IMR-90 (cell line): ENCODE measurements around the gene PITX3. TPM values are rescaled to one million over a fixed set of nuclear protein-coding genes. Genes with fewer than 3 reads are reported as not detected.

Experiments
- ATAC-seq: fragments of 200-7000 bp; cut with Tn5 transposase; 2 replicates; pipeline ENCODE4 v1.9.1; 2020; ENCODE audit warnings: low read depth, mild to moderate bottlenecking, moderate library complexity
- BruUV-seq: library from RNA; stranded (reverse); fragments of 400-500 nt; replicated peaks from 2 replicates; lab custom pipeline; 2021; lab: Mats Ljungman, UMichigan
- CTCF ChIA-PET: fragments of 300-600 bp; formaldehyde crosslinking; extraction: SDS; loops from one replicate; lab custom pipeline; 2021; ENCODE audit warnings: antibody characterized with exemption; lab: Yijun Ruan, JAX
- POLR2A ChIA-PET: fragments of 300-600 bp; sonication (Branson Sonifier 250); formaldehyde crosslinking; loops from one replicate; lab custom pipeline; 2022; ENCODE audit warnings: antibody characterized with exemption; ENCODE audit not compliant: unreplicated experiment; lab: Charles Lee
- DNase-seq: peaks from one replicate; pipeline ENCODE4 v3.0.0; 2013
- H2AFZ ChIP-seq: replicated peaks from 2 replicates; pipeline ENCODE3; 2013; ENCODE audit warnings: low read length, mild to moderate bottlenecking; ENCODE audit not compliant: poor library complexity
- H2AK5ac ChIP-seq: 2 replicates; pipeline ENCODE4 v1.6.1; 2013; ENCODE audit warnings: low read depth, low read length, inconsistent platforms
- H2AK9ac ChIP-seq: replicated peaks from 2 replicates; pipeline ENCODE3; 2013; ENCODE audit warnings: mild to moderate bottlenecking, low read depth, low read length, moderate library complexity; ENCODE audit not compliant: poor library complexity
- H2BK120ac ChIP-seq: 2 replicates; pipeline ENCODE4 v1.6.1; 2013; ENCODE audit warnings: low read depth, low read length, inconsistent platforms
- H2BK15ac ChIP-seq: 3 replicates; pipeline ENCODE4 v1.6.1; 2013; ENCODE audit warnings: low read depth, low read length, inconsistent platforms
- H2BK20ac ChIP-seq: 2 replicates; pipeline ENCODE4 v1.6.1; 2013; ENCODE audit warnings: low read depth, mild to moderate bottlenecking, inconsistent platforms, low read length, moderate library complexity
- H2BK5ac ChIP-seq: 2 replicates; pipeline ENCODE4 v1.6.1; 2013; ENCODE audit warnings: mild to moderate bottlenecking, low read depth, low read length, inconsistent platforms; ENCODE audit not compliant: poor library complexity, severe bottlenecking
- H3K14ac ChIP-seq: replicated peaks from 2 replicates; pipeline ENCODE4 v1.6.1; 2013; ENCODE audit warnings: low read depth, low read length, inconsistent platforms
- H3K18ac ChIP-seq: 2 replicates; pipeline ENCODE4 v1.6.1; 2013; ENCODE audit warnings: low read depth, low read length, control low read depth
- H3K23ac ChIP-seq: 2 replicates; pipeline ENCODE4 v1.6.1; 2013; ENCODE audit warnings: low read depth, low read length, inconsistent platforms
- H3K27ac ChIP-seq: 2 replicates; pipeline ENCODE4 v1.5.1; 2013; ENCODE audit warnings: mild to moderate bottlenecking, control low read depth, low read length; ENCODE audit not compliant: insufficient read depth
- H3K27me3 ChIP-seq: 2 replicates; pipeline ENCODE4 v1.6.1; 2013; ENCODE audit warnings: low read length; ENCODE audit not compliant: control insufficient read depth, insufficient read depth
- H3K36me3 ChIP-seq: 2 replicates; pipeline ENCODE4 v1.6.1; 2013; ENCODE audit warnings: low read length, mixed read lengths; ENCODE audit not compliant: control insufficient read depth, insufficient read depth
- H3K4ac ChIP-seq: 2 replicates; pipeline ENCODE4 v1.6.1; 2013; ENCODE audit warnings: low read depth, low read length, inconsistent platforms
- H3K4me1 ChIP-seq: 2 replicates; pipeline ENCODE4 v1.6.1; 2013; ENCODE audit warnings: low read length, mixed read lengths; ENCODE audit not compliant: control insufficient read depth, insufficient read depth
- H3K4me2 ChIP-seq: 2 replicates; pipeline ENCODE4 v1.6.1; 2013; ENCODE audit warnings: low read depth, mild to moderate bottlenecking, control low read depth, low read length, moderate library complexity
- H3K4me3 ChIP-seq: 2 replicates; pipeline ENCODE4 v1.5.1; 2013; ENCODE audit warnings: low read depth, mild to moderate bottlenecking, control low read depth, low read length, moderate library complexity; ENCODE audit not compliant: insufficient read depth
- H3K56ac ChIP-seq: 2 replicates; pipeline ENCODE4 v1.6.1; 2013; ENCODE audit warnings: low read length, inconsistent platforms; ENCODE audit not compliant: insufficient read depth; ENCODE audit errors: extremely low read depth
- H3K79me1 ChIP-seq, 2 experiments: 2 replicates each; pipeline ENCODE4 v1.6.1; 2013; ENCODE audit warnings: low read length in 2 of 2, inconsistent platforms in 1 of 2, low read depth in 1 of 2
- H3K9ac ChIP-seq: 2 replicates; pipeline ENCODE4 v1.6.1; 2013; ENCODE audit warnings: low read depth, low read length, control low read depth
- H3K9me1 ChIP-seq: 2 replicates; pipeline ENCODE4 v1.6.1; 2013; ENCODE audit warnings: low read length, inconsistent platforms; ENCODE audit not compliant: insufficient read depth
- H3K9me3 ChIP-seq: 2 replicates; pipeline ENCODE4 v1.6.1; 2013; ENCODE audit warnings: low read length; ENCODE audit not compliant: control insufficient read depth, insufficient read depth
- H4K20me1 ChIP-seq: 2 replicates; pipeline ENCODE4 v1.6.1; 2013; ENCODE audit warnings: low read length, inconsistent platforms; ENCODE audit not compliant: insufficient read depth
- H4K5ac ChIP-seq: 2 replicates; pipeline ENCODE4 v1.6.1; 2013; ENCODE audit warnings: mild to moderate bottlenecking, low read depth, low read length, control low read depth
- H4K8ac ChIP-seq, 2 experiments: 2 replicates each; pipeline ENCODE4 v1.6.1; 2013; ENCODE audit warnings: low read depth in 2 of 2, low read length in 2 of 2, control low read depth in 1 of 2, inconsistent platforms in 1 of 2
- H4K91ac ChIP-seq: 2 replicates; pipeline ENCODE4 v1.6.1; 2013; ENCODE audit warnings: low read depth, low read length, inconsistent platforms; ENCODE audit not compliant: insufficient read depth
- FOS ChIP-seq: fragments of 150-350 bp; IDR thresholded peaks from 2 replicates; pipeline ENCODE4 v1.6.1; 2016; ENCODE audit warnings: low read depth, low read length
- MAFK ChIP-seq: IDR thresholded peaks from 2 replicates; pipeline ENCODE4 v1.6.1; 2012; ENCODE audit warnings: low read depth, low read length, improper control_type of control experiment
- RCOR1 ChIP-seq: IDR thresholded peaks from 2 replicates; pipeline ENCODE4 v1.6.1; 2012; ENCODE audit warnings: mild to moderate bottlenecking, low read length, improper control_type of control experiment; ENCODE audit not compliant: insufficient replicate concordance
- SMC3 ChIP-seq: fragments of 150-350 bp; IDR thresholded peaks from 2 replicates; pipeline ENCODE4 v1.6.1; 2016; ENCODE audit warnings: low read depth, mild to moderate bottlenecking, antibody characterized with exemption, low read length, moderate library complexity
- USF2 ChIP-seq: fragments of 150-350 bp; IDR thresholded peaks from 2 replicates; pipeline ENCODE4 v1.6.1; 2017; ENCODE audit warnings: mild to moderate bottlenecking, antibody characterized with exemption, low read length, low read depth
- WGBS, 2 experiments: methylation state at CpG; one replicate each; pipeline versions ENCODE4 v1.1.5 to v1.1.7; 2013; ENCODE audit warnings: missing lambda C conversion rate in 2 of 2; ENCODE audit not compliant: insufficient read length in 1 of 2; ENCODE audit errors: extremely low coverage in 2 of 2; 5-methylcytosine and 5-hydroxymethylcytosine counted together
- dilution Hi-C: fragments of 300-500 bp; cut with HindIII; formaldehyde crosslinking; loops from one replicate; pipeline ENCODE4 v1.14.3; 2018; ENCODE audit warnings: low sequenced_read_pairs; ENCODE audit not compliant: unreplicated experiment
- in situ Hi-C: fragments of 300-500 bp; cut with MboI; formaldehyde crosslinking; loops from 3 replicates; pipeline ENCODE4 v1.14.3; 2019; ENCODE audit warnings: low sequenced_read_pairs, inconsistent platforms, mixed read lengths
- intact Hi-C: fragments of 100-400 bp; cut with micrococcal nuclease; formaldehyde crosslinking; loops from 2 replicates; pipeline ENCODE4 v1.10.0; 2022
- polyA plus RNA-seq, 3 experiments: library from polyadenylated mRNA; depleted of rRNA; stranded (reverse); fragments of >200 nt; gene quantifications; 2 replicates each; pipeline ENCODE4 v1.2.3, GENCODE V29; 2012; ENCODE audit warnings: low replicate concordance in 1 of 3
- total RNA-seq: library from RNA; depleted of rRNA; stranded (reverse); fragments of >200 nt; gene quantifications from 2 replicates; pipeline ENCODE4 v1.2.3, GENCODE V29; 2012

The PITX3 gene
- total and polyA plus RNA-seq, 2 of the 4 experiments (the other 2 are of a cell fraction): not detected

GRCh38 chr10:102202386-102202785 lies 38.9 kb downstream of the PITX3 start:
- Histone ChIP-seq H3K27ac (no peak overlapping the region), H3K4me1 (no peaks in the 10 kb centered on the region), H3K23ac (no peak overlapping the region), H4K8ac (no peak overlapping the region), H3K9me1 (no peaks in the 10 kb centered on the region), H2AFZ (no peak overlapping the region), H2BK5ac (no peak overlapping the region), H3K27me3 (peaks cover 14% of the 10 kb centered on the region), H3K14ac (no peak overlapping the region), H2AK9ac (no peak overlapping the region), H3K79me1 (no peaks in the 10 kb centered on the region), H4K91ac (no peak overlapping the region), H4K5ac (no peak overlapping the region), H3K4me2 (no peak overlapping the region), H2BK20ac (no peak overlapping the region), H3K18ac (no peak overlapping the region), H3K4me3 (no peak overlapping the region), H3K9me3 (peaks cover 10% of the 10 kb centered on the region), H2BK120ac (no peak overlapping the region), H4K20me1 (no peaks in the 10 kb centered on the region), H3K4ac (no peak overlapping the region), H3K36me3 (no peaks in the 10 kb centered on the region), H2AK5ac (no peak overlapping the region), H3K56ac (no peak overlapping the region), H3K9ac (no peak overlapping the region), H2BK15ac (no peak overlapping the region)
- intact Hi-C loops (no loop called here), in situ Hi-C loops (no loop called here), dilution Hi-C loops (no loop called here)
- POLR2A ChIA-PET: no interaction called here
- CTCF ChIA-PET: no interaction called here
- TF ChIP-seq MAFK (no peak), SMC3 (no peak), USF2 (no peak), RCOR1 (no peak), FOS (no peak)
- WGBS, 2 experiments: no CpG with 5 or more reads among the region's 1 CpG
- BruUV-seq: no TSS peak
- ATAC-seq (no peak), DNase-seq (no peak)
